Measurements from ENCODE around the gene ZSWIM8. TPM values are rescaled to one million over a fixed set of nuclear protein-coding genes. Genes with fewer than 3 reads are reported as not detected.
"Not testable (repeated sequence)": the region's sequence is repeated elsewhere in the genome, so short reads cannot be mapped to it uniquely, and the experiment has no call there.

The ZSWIM8 gene
- total RNA-seq, 1 donor from 2014 or later = 123 TPM

DNA sequence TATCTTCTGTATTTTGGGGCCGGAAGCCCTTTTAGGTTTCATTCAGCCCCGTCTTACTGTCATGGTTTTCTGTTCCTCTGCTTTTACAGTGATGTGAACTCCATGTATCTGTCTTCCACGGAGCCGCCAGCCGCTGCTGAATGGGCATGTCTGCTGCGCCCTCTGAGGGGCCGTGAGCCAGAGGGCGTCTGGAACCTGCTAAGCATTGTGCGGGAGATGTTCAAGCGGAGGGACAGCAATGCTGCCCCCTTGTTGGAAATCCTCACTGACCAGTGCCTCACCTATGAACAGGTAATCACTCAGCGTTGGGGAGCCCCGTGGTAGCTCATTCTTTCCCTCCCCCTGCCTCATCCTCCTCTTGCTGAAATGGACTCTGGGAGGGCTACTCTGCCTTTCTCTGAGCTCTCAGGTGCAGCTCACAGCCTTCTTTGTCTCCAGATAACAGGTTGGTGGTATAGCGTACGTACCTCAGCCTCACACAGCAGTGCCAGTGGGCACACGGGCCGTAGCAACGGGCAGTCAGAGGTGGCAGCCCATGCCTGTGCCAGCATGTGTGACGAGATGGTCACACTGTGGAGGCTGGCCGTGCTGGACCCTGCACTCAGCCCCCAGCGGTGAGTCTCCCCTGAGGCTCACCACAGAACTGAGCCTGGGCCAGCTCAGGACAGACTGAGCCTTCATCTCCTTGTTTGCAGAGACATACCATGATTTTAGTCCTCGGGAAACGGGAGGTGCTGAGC lies 5.7 kb downstream of the ZSWIM8 start:
- TF ChIP-seq POLR2A (IDR thresholded peaks at IDR 0.05) (no peak), POLR2AphosphoS5 (IDR thresholded peaks at IDR 0.05; ENCODE audit: insufficient read depth in 1 of 2, low read depth in 1 of 2) (no peak)
- TF ChIP-seq, protein P1, sequence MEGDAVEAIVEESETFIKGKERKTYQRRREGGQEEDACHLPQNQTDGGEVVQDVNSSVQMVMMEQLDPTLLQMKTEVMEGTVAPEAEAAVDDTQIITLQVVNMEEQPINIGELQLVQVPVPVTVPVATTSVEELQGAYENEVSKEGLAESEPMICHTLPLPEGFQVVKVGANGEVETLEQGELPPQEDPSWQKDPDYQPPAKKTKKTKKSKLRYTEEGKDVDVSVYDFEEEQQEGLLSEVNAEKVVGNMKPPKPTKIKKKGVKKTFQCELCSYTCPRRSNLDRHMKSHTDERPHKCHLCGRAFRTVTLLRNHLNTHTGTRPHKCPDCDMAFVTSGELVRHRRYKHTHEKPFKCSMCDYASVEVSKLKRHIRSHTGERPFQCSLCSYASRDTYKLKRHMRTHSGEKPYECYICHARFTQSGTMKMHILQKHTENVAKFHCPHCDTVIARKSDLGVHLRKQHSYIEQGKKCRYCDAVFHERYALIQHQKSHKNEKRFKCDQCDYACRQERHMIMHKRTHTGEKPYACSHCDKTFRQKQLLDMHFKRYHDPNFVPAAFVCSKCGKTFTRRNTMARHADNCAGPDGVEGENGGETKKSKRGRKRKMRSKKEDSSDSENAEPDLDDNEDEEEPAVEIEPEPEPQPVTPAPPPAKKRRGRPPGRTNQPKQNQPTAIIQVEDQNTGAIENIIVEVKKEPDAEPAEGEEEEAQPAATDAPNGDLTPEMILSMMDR (IDR thresholded peaks at IDR 0.05) = no peak
- no peak for DNase-seq (ENCODE audit: extremely low spot score in 2 of 2)
- no peak overlapping the region for H3K4me3 ChIP-seq
- peaks cover 29% of the 10 kb centered on the region for H3K4me1 ChIP-seq
- no peaks in the 10 kb centered on the region for H3K27me3 ChIP-seq
- peaks cover 6 to 75% of the 10 kb centered on the region in 2 donors for H3K36me3 ChIP-seq
- intact Hi-C loops (cut with DNase I) = no loop called here
- no peak overlapping the region for H3K27ac ChIP-seq
- no peaks in the 10 kb centered on the region for H3K9me3 ChIP-seq

DNA sequence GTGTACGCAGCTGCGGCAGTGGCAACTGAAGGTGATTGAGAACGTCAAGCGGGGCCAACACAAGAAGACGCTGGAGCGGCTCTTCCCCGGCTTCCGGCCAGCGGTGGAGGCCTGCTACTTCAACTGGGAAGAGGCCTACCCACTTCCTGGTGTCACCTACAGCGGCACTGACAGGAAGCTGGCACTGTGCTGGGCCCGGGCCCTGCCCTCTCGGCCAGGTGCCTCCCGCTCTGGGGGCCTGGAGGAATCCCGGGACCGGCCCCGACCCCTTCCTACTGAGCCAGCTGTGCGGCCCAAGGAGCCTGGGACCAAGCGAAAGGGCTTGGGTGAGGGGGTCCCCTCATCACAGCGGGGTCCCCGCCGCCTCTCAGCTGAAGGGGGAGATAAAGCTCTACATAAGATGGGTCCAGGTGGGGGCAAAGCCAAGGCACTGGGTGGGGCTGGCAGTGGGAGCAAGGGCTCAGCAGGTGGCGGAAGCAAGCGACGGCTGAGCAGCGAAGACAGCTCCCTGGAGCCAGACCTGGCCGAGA lies 6.5 kb downstream of the ZSWIM8 start:
- intact Hi-C loops (cut with DNase I) = no loop called here
- H3K4me3 ChIP-seq = no peak overlapping the region
- H3K9me3 ChIP-seq = no peaks in the 10 kb centered on the region
- DNase-seq (ENCODE audit: extremely low spot score in 2 of 2) = no peak
- H3K4me1 ChIP-seq = peaks cover 20% of the 10 kb centered on the region
- no peak overlapping the region for H3K27ac ChIP-seq
- TF ChIP-seq POLR2AphosphoS5 (IDR thresholded peaks at IDR 0.05; ENCODE audit: insufficient read depth in 1 of 2, low read depth in 1 of 2) = no peak
- no peak for TF ChIP-seq POLR2A (IDR thresholded peaks at IDR 0.05)
- TF ChIP-seq, protein P1 (IDR thresholded peaks at IDR 0.05) = no peak
- peaks cover 6 to 84% of the 10 kb centered on the region in 2 donors for H3K36me3 ChIP-seq
- no peaks in the 10 kb centered on the region for H3K27me3 ChIP-seq

DNA sequence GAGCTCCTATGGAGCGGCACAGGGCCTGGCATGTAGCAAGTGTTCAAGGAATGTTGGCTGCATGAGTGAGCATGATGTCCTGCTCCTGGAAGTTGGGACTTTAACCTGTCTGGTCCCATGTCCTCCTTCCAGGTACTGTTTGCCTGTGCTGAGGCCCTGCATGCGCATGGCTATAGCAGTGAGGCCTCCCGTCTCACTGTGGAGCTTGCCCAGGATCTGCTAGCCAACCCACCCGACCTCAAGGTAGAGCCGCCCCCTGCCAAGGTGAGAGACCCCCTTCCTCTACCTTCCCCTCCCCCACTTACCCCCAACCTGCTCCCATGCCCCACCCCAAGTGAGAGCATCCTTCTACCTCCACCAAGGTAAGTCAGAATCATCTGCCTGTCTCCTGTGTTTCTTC lies 8.1 kb downstream of the ZSWIM8 start:
- Histone ChIP-seq H3K36me3 (peaks cover 6 to 99% of the 10 kb centered on the region in 2 donors), H3K4me1 (peaks cover 5% of the 10 kb centered on the region), H3K27ac (no peak overlapping the region), H3K9me3 (no peaks in the 10 kb centered on the region), H3K4me3 (no peak overlapping the region), H3K27me3 (no peaks in the 10 kb centered on the region)
- TF ChIP-seq POLR2AphosphoS5 (IDR thresholded peaks at IDR 0.05; ENCODE audit: insufficient read depth in 1 of 2, low read depth in 1 of 2) (no peak), POLR2A (IDR thresholded peaks at IDR 0.05) (no peak)
- TF ChIP-seq, protein P1 (IDR thresholded peaks at IDR 0.05) = no peak
- intact Hi-C loops (cut with DNase I) = no loop called here
- DNase-seq (ENCODE audit: extremely low spot score in 2 of 2) = no peak

DNA sequence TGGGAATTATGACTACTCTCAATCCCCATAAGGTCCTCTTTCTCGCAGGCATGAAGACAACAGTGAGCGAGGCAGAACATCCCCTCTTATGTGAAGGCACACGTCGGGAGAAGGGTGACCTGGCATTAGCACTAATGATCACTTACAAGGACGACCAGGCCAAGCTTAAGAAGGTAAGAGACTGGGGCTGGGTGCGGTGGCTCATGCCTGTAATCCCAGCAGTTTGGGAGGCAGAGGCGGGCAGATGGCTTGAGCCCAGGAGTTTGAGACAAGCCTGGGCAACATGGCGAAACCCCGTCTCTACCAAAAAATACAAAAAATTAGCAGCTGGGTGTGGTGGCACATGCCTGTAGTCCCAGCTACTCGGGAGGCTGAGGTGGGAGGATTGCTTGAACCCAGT lies 10.1 kb downstream of the ZSWIM8 start:
- DNase-seq (ENCODE audit: extremely low spot score in 2 of 2); H3K9me3 ChIP-seq; H3K4me1 ChIP-seq; intact Hi-C loops (cut with DNase I); H3K27ac ChIP-seq; H3K27me3 ChIP-seq; H3K4me3 ChIP-seq: not testable (repeated sequence)
- peaks cover 6 to 92% of the 10 kb centered on the region in 2 donors for H3K36me3 ChIP-seq

DNA sequence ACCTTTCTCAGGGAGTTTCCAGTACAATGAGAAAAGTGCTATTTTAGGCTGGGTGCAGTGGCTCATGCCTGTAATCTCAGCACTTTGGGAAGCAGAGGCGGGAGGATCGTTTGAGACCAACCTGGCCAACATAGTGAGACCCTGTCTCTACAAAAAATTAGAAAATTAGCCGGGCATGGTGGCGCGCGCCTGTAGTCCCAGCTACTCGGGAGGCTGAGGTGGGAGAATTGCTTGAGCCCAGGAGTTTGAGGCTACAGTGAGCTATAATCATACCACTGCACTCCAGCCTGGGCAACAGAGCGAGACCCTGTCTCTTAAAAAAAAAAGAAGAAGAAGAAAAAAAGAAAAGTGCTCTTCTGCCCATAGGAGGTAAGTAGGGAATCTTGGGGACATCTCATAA lies 10.6 kb downstream of the ZSWIM8 start:
- H3K4me3 ChIP-seq; H3K27ac ChIP-seq; H3K4me1 ChIP-seq; H3K27me3 ChIP-seq; H3K9me3 ChIP-seq; DNase-seq (ENCODE audit: extremely low spot score in 2 of 2); intact Hi-C loops (cut with DNase I): not testable (repeated sequence)
- H3K36me3 ChIP-seq = peaks cover 6 to 87% of the 10 kb centered on the region in 2 donors

DNA sequence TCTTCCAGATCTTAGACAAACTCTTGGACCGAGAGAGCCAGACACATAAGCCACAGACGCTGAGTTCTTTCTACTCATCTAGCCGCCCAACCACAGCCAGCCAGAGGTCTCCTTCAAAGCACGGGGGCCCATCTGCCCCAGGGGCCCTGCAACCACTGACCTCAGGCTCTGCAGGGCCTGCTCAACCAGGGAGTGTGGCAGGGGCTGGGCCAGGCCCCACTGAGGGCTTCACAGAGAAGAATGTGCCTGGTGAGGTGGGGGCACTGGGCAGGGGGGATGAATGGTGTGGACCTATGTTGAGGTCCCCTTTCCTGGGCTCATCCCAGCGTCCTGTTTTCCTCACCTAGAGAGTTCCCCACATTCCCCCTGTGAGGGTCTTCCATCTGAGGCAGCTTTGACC lies 11.4 kb downstream of the ZSWIM8 start:
- H3K4me1 ChIP-seq = no peaks in the 10 kb centered on the region
- no peak overlapping the region for H3K27ac ChIP-seq
- H3K36me3 ChIP-seq = peaks cover 6 to 86% of the 10 kb centered on the region in 2 donors
- no peak for DNase-seq (ENCODE audit: extremely low spot score in 2 of 2)
- no peaks in the 10 kb centered on the region for H3K27me3 ChIP-seq
- H3K9me3 ChIP-seq = no peaks in the 10 kb centered on the region
- intact Hi-C loops (cut with DNase I) = no loop called here
- no peak overlapping the region for H3K4me3 ChIP-seq
- TF ChIP-seq, protein P1 (IDR thresholded peaks at IDR 0.05) = no peak
- TF ChIP-seq POLR2A (IDR thresholded peaks at IDR 0.05) = no peak
- no peak for TF ChIP-seq POLR2AphosphoS5 (IDR thresholded peaks at IDR 0.05; ENCODE audit: insufficient read depth in 1 of 2, low read depth in 1 of 2)
